ENCODE measurements around the gene LDLRAD3. TPM values are rescaled to one million over a fixed set of nuclear protein-coding genes. Genes with fewer than 3 reads are reported as not detected.
"Not testable (repeated sequence)": the region's sequence is repeated elsewhere in the genome, so short reads cannot be mapped to it uniquely, and the experiment has no call there.

Gene LDLRAD3
- total RNA-seq, 1 experiment from 2014 or later, result 28.1 TPM

DNA sequence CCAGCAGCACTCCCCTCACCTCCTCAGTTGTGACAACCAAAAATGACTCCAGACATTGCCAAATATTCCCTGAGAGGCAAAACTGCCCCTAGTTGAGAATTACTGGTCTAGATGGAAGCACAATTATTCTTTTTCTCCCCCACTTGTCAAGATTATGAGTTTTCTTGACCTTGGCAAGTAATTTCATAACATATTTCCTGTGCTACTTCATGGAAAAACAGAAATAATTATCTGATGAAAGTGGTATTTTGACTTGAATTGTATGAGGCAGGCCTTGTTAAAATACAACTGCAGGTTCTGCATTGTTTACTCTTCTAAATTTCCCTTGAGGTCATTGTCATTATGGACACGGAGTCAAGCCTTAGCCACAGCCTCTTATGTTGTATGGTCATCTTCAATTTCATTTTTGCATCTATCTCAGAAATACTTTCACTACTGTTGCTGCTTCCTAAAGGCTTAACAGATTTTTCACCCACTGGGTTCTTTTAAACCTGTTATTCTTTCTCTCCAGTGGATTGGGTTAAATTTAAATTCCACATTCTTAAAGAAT, 32.2 kb upstream of the LDLRAD3 start:
- H3K9me3 ChIP-seq (ENCODE audit: control insufficient read depth, insufficient read depth, low read depth, low read length), result no peaks in the 10 kb centered on the region
- intact Hi-C loops (cut with micrococcal nuclease; ENCODE audit: unreplicated experiment), result no loop called here
- H3K4me3 ChIP-seq (ENCODE audit: low read depth in 2 of 2, low read length in 2 of 2), result no peak overlapping the region
- ChIA-PET POLR2A (no interaction called here), CTCF (no interaction called here)
- in situ Hi-C loops (cut with HindIII; ENCODE audit: low pct_unique_long_range_greater_than_20kb, low sequenced_read_pairs), result no loop called here
- no peaks in the 10 kb centered on the region for H3K27me3 ChIP-seq (ENCODE audit: control insufficient read depth, insufficient read depth, low read length)
- no peaks in the 10 kb centered on the region for H3K36me3 ChIP-seq (ENCODE audit: control insufficient read depth, insufficient read depth, low read length)
- ATAC-seq (no peak), DNase-seq (ENCODE audit: low read depth, low spot score) (no peak)
- peaks cover 17% of the 10 kb centered on the region for H3K4me1 ChIP-seq (ENCODE audit: control insufficient read depth, insufficient read depth, low read length)
- no peak overlapping the region for H3K27ac ChIP-seq (ENCODE audit: low read length)
- no TSS peak for BruUV-seq (replicated peaks)
- TF ChIP-seq POLR2AphosphoS5 (IDR thresholded peaks at IDR 0.05; ENCODE audit: low read depth, low read length), result no peak
- TF ChIP-seq SIN3A (IDR thresholded peaks at IDR 0.05; ENCODE audit: borderline replicate concordance, insufficient read depth, low read depth, low read length), result no peak
- no peak for TF ChIP-seq TCF7L2 (IDR thresholded peaks at IDR 0.05; ENCODE audit: low read depth, low read length)
- TF ChIP-seq, protein P1, sequence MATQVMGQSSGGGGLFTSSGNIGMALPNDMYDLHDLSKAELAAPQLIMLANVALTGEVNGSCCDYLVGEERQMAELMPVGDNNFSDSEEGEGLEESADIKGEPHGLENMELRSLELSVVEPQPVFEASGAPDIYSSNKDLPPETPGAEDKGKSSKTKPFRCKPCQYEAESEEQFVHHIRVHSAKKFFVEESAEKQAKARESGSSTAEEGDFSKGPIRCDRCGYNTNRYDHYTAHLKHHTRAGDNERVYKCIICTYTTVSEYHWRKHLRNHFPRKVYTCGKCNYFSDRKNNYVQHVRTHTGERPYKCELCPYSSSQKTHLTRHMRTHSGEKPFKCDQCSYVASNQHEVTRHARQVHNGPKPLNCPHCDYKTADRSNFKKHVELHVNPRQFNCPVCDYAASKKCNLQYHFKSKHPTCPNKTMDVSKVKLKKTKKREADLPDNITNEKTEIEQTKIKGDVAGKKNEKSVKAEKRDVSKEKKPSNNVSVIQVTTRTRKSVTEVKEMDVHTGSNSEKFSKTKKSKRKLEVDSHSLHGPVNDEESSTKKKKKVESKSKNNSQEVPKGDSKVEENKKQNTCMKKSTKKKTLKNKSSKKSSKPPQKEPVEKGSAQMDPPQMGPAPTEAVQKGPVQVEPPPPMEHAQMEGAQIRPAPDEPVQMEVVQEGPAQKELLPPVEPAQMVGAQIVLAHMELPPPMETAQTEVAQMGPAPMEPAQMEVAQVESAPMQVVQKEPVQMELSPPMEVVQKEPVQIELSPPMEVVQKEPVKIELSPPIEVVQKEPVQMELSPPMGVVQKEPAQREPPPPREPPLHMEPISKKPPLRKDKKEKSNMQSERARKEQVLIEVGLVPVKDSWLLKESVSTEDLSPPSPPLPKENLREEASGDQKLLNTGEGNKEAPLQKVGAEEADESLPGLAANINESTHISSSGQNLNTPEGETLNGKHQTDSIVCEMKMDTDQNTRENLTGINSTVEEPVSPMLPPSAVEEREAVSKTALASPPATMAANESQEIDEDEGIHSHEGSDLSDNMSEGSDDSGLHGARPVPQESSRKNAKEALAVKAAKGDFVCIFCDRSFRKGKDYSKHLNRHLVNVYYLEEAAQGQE (IDR thresholded peaks at IDR 0.05; ENCODE audit: insufficient read depth in 1 of 2, low read depth in 2 of 2, low read length in 1 of 2), result no peak
- TF ChIP-seq, protein P2, sequence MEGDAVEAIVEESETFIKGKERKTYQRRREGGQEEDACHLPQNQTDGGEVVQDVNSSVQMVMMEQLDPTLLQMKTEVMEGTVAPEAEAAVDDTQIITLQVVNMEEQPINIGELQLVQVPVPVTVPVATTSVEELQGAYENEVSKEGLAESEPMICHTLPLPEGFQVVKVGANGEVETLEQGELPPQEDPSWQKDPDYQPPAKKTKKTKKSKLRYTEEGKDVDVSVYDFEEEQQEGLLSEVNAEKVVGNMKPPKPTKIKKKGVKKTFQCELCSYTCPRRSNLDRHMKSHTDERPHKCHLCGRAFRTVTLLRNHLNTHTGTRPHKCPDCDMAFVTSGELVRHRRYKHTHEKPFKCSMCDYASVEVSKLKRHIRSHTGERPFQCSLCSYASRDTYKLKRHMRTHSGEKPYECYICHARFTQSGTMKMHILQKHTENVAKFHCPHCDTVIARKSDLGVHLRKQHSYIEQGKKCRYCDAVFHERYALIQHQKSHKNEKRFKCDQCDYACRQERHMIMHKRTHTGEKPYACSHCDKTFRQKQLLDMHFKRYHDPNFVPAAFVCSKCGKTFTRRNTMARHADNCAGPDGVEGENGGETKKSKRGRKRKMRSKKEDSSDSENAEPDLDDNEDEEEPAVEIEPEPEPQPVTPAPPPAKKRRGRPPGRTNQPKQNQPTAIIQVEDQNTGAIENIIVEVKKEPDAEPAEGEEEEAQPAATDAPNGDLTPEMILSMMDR (IDR thresholded peaks at IDR 0.05), result no peak

DNA sequence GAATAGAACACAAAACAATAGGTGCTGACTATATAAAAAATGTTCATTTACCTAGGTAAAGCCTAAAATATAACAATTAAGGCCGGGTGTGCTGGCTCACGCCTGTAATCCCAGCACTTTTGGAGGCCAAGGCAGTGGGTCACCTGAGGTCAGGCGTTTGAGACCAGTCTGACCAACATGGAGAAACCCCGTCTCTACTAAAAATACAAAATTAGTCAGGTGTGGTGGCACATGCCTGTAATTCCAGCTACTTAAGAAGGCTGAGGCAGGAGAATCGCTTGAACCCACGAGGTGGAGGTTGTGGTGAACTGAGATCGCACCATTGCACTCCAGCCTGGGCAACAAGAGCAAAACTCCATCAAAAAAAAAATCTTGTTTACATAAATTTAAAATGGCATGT, 31.4 kb upstream of the LDLRAD3 start:
- DNase-seq (ENCODE audit: low read depth, low spot score); in situ Hi-C loops (cut with HindIII; ENCODE audit: low pct_unique_long_range_greater_than_20kb, low sequenced_read_pairs); intact Hi-C loops (cut with micrococcal nuclease; ENCODE audit: unreplicated experiment); H3K27ac ChIP-seq (ENCODE audit: low read length); BruUV-seq (replicated peaks); ATAC-seq; POLR2A ChIA-PET; H3K36me3 ChIP-seq (ENCODE audit: control insufficient read depth, insufficient read depth, low read length); H3K27me3 ChIP-seq (ENCODE audit: control insufficient read depth, insufficient read depth, low read length); H3K9me3 ChIP-seq (ENCODE audit: control insufficient read depth, insufficient read depth, low read depth, low read length); H3K4me3 ChIP-seq (ENCODE audit: low read depth in 2 of 2, low read length in 2 of 2): not testable (repeated sequence)
- peaks cover 17% of the 10 kb centered on the region for H3K4me1 ChIP-seq (ENCODE audit: control insufficient read depth, insufficient read depth, low read length)
- CTCF ChIA-PET, result interaction anchor here (0.6 kb wide), 1 partner anchor 676 kb away, joined by 3 read pairs; no protein-coding TSS in a partner anchor

DNA sequence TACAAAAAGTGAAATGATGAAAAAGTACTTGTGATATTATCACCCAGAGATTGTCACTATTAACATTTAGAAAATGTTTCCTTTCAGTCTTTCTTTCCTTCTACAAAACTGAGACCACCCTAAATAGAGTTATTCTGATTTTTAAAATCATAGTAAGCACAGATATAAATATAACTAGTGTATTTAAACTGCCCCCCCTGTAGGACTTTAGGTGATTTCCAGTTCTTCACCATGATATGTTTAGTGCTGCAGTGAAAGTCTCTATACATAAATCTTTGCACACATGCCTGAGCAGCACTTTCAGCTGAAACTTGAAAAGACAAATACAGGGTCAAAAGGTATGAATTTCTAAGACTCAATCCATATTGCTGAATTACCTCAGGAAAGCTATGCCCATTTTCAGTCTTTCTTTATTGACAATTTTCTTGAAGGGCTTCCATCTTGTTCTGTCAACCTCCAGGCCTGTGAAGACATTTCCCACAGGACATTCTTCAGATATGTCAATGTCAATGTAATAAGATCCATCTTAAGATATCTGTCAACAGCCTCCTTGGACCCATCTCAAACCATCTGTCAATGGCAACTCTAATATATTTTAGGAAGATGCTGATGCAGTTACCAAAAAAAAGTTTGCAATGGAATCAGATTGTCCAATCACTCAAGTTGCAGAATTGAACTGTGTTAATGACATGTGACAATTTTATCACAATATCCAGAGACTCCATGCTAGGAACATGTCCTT, 30.8 kb upstream of the LDLRAD3 start:
- ChIA-PET CTCF (no interaction called here), POLR2A (no interaction called here)
- no peak for TF ChIP-seq POLR2AphosphoS5 (IDR thresholded peaks at IDR 0.05; ENCODE audit: low read depth, low read length)
- TF ChIP-seq, protein P1 (IDR thresholded peaks at IDR 0.05; ENCODE audit: insufficient read depth in 1 of 2, low read depth in 2 of 2, low read length in 1 of 2), result no peak
- TF ChIP-seq TCF7L2 (IDR thresholded peaks at IDR 0.05; ENCODE audit: low read depth, low read length), result no peak
- TF ChIP-seq, protein P2 (IDR thresholded peaks at IDR 0.05), result no peak; the same call in 1 of the 2 replicates
- H3K27me3 ChIP-seq (ENCODE audit: control insufficient read depth, insufficient read depth, low read length), result no peaks in the 10 kb centered on the region
- H3K36me3 ChIP-seq (ENCODE audit: control insufficient read depth, insufficient read depth, low read length), result no peaks in the 10 kb centered on the region
- in situ Hi-C loops (cut with HindIII; ENCODE audit: low pct_unique_long_range_greater_than_20kb, low sequenced_read_pairs), result no loop called here
- no peak overlapping the region for H3K27ac ChIP-seq (ENCODE audit: low read length)
- no peak overlapping the region for H3K4me3 ChIP-seq (ENCODE audit: low read depth in 2 of 2, low read length in 2 of 2)
- no TSS peak for BruUV-seq (replicated peaks)
- H3K4me1 ChIP-seq (ENCODE audit: control insufficient read depth, insufficient read depth, low read length), result peaks cover 11% of the 10 kb centered on the region
- intact Hi-C loops (cut with micrococcal nuclease; ENCODE audit: unreplicated experiment), result no loop called here
- ATAC-seq (no peak), DNase-seq (ENCODE audit: low read depth, low spot score) (no peak)
- H3K9me3 ChIP-seq (ENCODE audit: control insufficient read depth, insufficient read depth, low read depth, low read length), result no peaks in the 10 kb centered on the region

All from Panc1 (cell line).